Lower leg skin (tissue), 3 donors: ENCODE measurements around the gene GABARAPL1.

ENCODE experiments used
- CTCF ChIP-seq, 3 donors: fragments of 450-650 bp; IDR thresholded peaks; one replicate each; pipeline ENCODE4 v1.5.1; 2016; ENCODE audit warnings: antibody characterized with exemption in 3 of 3, mild to moderate bottlenecking in 3 of 3, moderate library complexity in 2 of 3
- POLR2A ChIP-seq, 2 donors: fragments of 450-650 bp; IDR thresholded peaks; one replicate each; pipeline ENCODE4 v1.6.1; 2016 to 2017; ENCODE audit warnings: antibody characterized with exemption in 2 of 2, mild to moderate bottlenecking in 1 of 2, moderate library complexity in 1 of 2

GRCh38 chr12:10252201-10252600 lies 39.5 kb downstream of the GABARAPL1 start:
- no peak for TF ChIP-seq POLR2A (IDR thresholded peaks at IDR 0.05)
- no peak for TF ChIP-seq CTCF (IDR thresholded peaks at IDR 0.05)
